Keratinocyte (primary cell): Measurements from ENCODE around the gene AGAP5.
"Not testable (repeated sequence)": the region's sequence is repeated elsewhere in the genome, so short reads cannot be mapped to it uniquely, and the experiment has no call there.

Experiments used
- CTCF ChIP-seq, 3 experiments: IDR thresholded peaks in 1 of 3; conservative IDR thresholded peaks in 1 of 3; optimal IDR thresholded peaks in 1 of 3; 2 replicates in 2 of 3; 3 replicates in 1 of 3; pipeline versions ENCODE3 to v1.5.1; 2011; ENCODE audit warnings: low read length in 3 of 3, mild to moderate bottlenecking in 3 of 3, moderate library complexity in 2 of 3, control low read depth in 1 of 3, inconsistent platforms in 1 of 3; ENCODE audit not compliant: insufficient read depth in 2 of 3; ENCODE audit errors: extremely low read depth in 1 of 3
- EZH2 ChIP-seq: IDR thresholded peaks from one replicate; pipeline ENCODE4 v1.6.1; 2012; ENCODE audit warnings: inconsistent platforms, mild to moderate bottlenecking, low read length, moderate library complexity

- not testable (repeated sequence) for TF ChIP-seq CTCF (optimal IDR thresholded peaks at IDR 0.05 in 1 of 3, IDR thresholded peaks at IDR 0.05 in 1 of 3, conservative IDR thresholded peaks at IDR 0.05 in 1 of 3; ENCODE audit: extremely low read depth in 1 of 3, insufficient read depth in 2 of 3, low read length in 3 of 3); EZH2
Measured at GRCh38 chr10:73707628-73708027, 9.7 kb upstream of the AGAP5 start.
